SJCRH30 (cell line): ENCODE results near the gene IZUMO1. TPM values are rescaled to one million over a fixed set of nuclear protein-coding genes. Genes with fewer than 3 reads are reported as not detected.
A peak's percentile ranks its signal among the peaks of the same experiment; 100 is the strongest.
"Not testable (repeated sequence)": the region's sequence is repeated elsewhere in the genome, so short reads cannot be mapped to it uniquely, and the experiment has no call there.

ENCODE experiments used
- DNase-seq, 2 experiments: peaks; one replicate each; pipeline ENCODE4 v3.0.0-alpha.2; 2015 to 2020
- H3K27ac ChIP-seq: fragments of 250-450 bp; sonication (Bioruptor Pico); 2 replicates; pipeline ENCODE4 v1.5.1; 2020; ENCODE audit warnings: mild to moderate bottlenecking, moderate library complexity
- H3K27me3 ChIP-seq: fragments of 250-450 bp; sonication (Bioruptor Pico); 2 replicates; pipeline ENCODE4 v1.5.1; 2020; ENCODE audit warnings: mild to moderate bottlenecking, moderate library complexity
- H3K36me3 ChIP-seq: fragments of 250-450 bp; sonication (Bioruptor Pico); 2 replicates; pipeline ENCODE4 v1.5.1; 2020; ENCODE audit warnings: mild to moderate bottlenecking, moderate library complexity
- H3K4me1 ChIP-seq: fragments of 250-450 bp; sonication (Bioruptor Pico); 2 replicates; pipeline ENCODE4 v1.5.1; 2020; ENCODE audit warnings: mild to moderate bottlenecking, moderate library complexity
- H3K4me3 ChIP-seq: fragments of 250-450 bp; sonication (Bioruptor Pico); 2 replicates; pipeline ENCODE4 v1.5.1; 2020; ENCODE audit warnings: mild to moderate bottlenecking, moderate library complexity
- H3K9me3 ChIP-seq: fragments of 250-450 bp; sonication (Bioruptor Pico); replicated peaks from 2 replicates; pipeline ENCODE4 v1.5.1; 2020; ENCODE audit warnings: mild to moderate bottlenecking, moderate library complexity
- total RNA-seq: library from RNA; depleted of rRNA; stranded (reverse); fragments of >200 nt; shearing (Covaris generic); gene quantifications from 2 replicates; pipeline ENCODE4 v1.2.3, GENCODE V29; 2014

Gene IZUMO1
- total RNA-seq, 1 experiment from 2014 or later, result not detected

- Histone ChIP-seq H3K4me3 (no peak overlapping the region), H3K27me3 (no peaks in the 10 kb centered on the region), H3K4me1 (no peaks in the 10 kb centered on the region), H3K36me3 (peaks cover 40% of the 10 kb centered on the region), H3K27ac (no peak overlapping the region), H3K9me3 (no peaks in the 10 kb centered on the region)
- DNase-seq, result no peak
Observed at GRCh38 chr19:48714759-48715675, 31.7 kb downstream of the IZUMO1 start.

GRCh38 chr19:48713864-48714755, 32.6 kb downstream of the IZUMO1 start:
- no peak overlapping the region for H3K27ac ChIP-seq
- H3K36me3 ChIP-seq, result peaks cover 40% of the 10 kb centered on the region
- no peaks in the 10 kb centered on the region for H3K4me1 ChIP-seq
- peak in 1 of 2 experiments; percentile 13 for DNase-seq
- H3K9me3 ChIP-seq, result no peaks in the 10 kb centered on the region
- H3K27me3 ChIP-seq, result no peaks in the 10 kb centered on the region
- H3K4me3 ChIP-seq, result no peak overlapping the region

- DNase-seq, result no peak
- no peaks in the 10 kb centered on the region for H3K9me3 ChIP-seq
- H3K4me1 ChIP-seq, result no peaks in the 10 kb centered on the region
- no peak overlapping the region for H3K4me3 ChIP-seq
- H3K27ac ChIP-seq, result no peak overlapping the region
- H3K27me3 ChIP-seq, result no peaks in the 10 kb centered on the region
- peaks cover 40% of the 10 kb centered on the region for H3K36me3 ChIP-seq
Observed at GRCh38 chr19:48713041-48713863, 33.5 kb downstream of the IZUMO1 start.

- peaks cover 40% of the 10 kb centered on the region for H3K36me3 ChIP-seq
- peak in 1 of 2 experiments; percentile 28 for DNase-seq
Observed at GRCh38 chr19:48711106-48711662, 35.5 kb downstream of the IZUMO1 start.

GRCh38 chr19:48708471-48708870, 38.2 kb downstream of the IZUMO1 start:
- H3K9me3 ChIP-seq, result no peaks in the 10 kb centered on the region
- H3K27me3 ChIP-seq, result no peaks in the 10 kb centered on the region
- DNase-seq, result no peak
- H3K36me3 ChIP-seq, result peaks cover 15% of the 10 kb centered on the region
- no peaks in the 10 kb centered on the region for H3K4me1 ChIP-seq
- no peak overlapping the region for H3K4me3 ChIP-seq
- no peak overlapping the region for H3K27ac ChIP-seq

More at GRCh38 chr19:48711106-48711662, 35.5 kb downstream of the IZUMO1 start:
- no peaks in the 10 kb centered on the region for H3K9me3 ChIP-seq
- no peak overlapping the region for H3K4me3 ChIP-seq
- H3K27me3 ChIP-seq, result no peaks in the 10 kb centered on the region
- H3K4me1 ChIP-seq, result no peaks in the 10 kb centered on the region
- no peak overlapping the region for H3K27ac ChIP-seq

- H3K27ac ChIP-seq, result no peak overlapping the region
- no peaks in the 10 kb centered on the region for H3K9me3 ChIP-seq
- peak in 1 of 2 experiments; percentile 39 for DNase-seq
- H3K27me3 ChIP-seq, result no peaks in the 10 kb centered on the region
- H3K36me3 ChIP-seq, result no peaks in the 10 kb centered on the region
- no peaks in the 10 kb centered on the region for H3K4me1 ChIP-seq
- no peak overlapping the region for H3K4me3 ChIP-seq
Observed at GRCh38 chr19:48705431-48705830, 41.3 kb downstream of the IZUMO1 start.

GRCh38 chr19:48703316-48703715, 43.4 kb downstream of the IZUMO1 start:
- no peak for DNase-seq
- Histone ChIP-seq H3K36me3 (no peaks in the 10 kb centered on the region), H3K4me3 (no peak overlapping the region), H3K27ac (no peak overlapping the region), H3K9me3 (no peaks in the 10 kb centered on the region), H3K4me1 (peaks cover 3% of the 10 kb centered on the region; the same call in 1 of the 2 replicates), H3K27me3 (no peaks in the 10 kb centered on the region)

GRCh38 chr19:48702701-48703100, 44.0 kb downstream of the IZUMO1 start:
- no peak overlapping the region for H3K27ac ChIP-seq
- H3K36me3 ChIP-seq, result no peaks in the 10 kb centered on the region
- H3K4me1 ChIP-seq, result peaks cover 5% of the 10 kb centered on the region; the same call in 1 of the 2 replicates
- H3K27me3 ChIP-seq, result no peaks in the 10 kb centered on the region
- no peak for DNase-seq
- H3K9me3 ChIP-seq, result no peaks in the 10 kb centered on the region
- no peak overlapping the region for H3K4me3 ChIP-seq

GRCh38 chr19:48698046-48698445, 48.7 kb downstream of the IZUMO1 start:
- no peaks in the 10 kb centered on the region for H3K36me3 ChIP-seq
- no peaks in the 10 kb centered on the region for H3K9me3 ChIP-seq
- H3K27me3 ChIP-seq, result no peaks in the 10 kb centered on the region
- DNase-seq, result peak; percentile 50 to 61
- no peak overlapping the region for H3K27ac ChIP-seq
- peaks cover 12% of the 10 kb centered on the region; the same call in 1 of the 2 replicates for H3K4me1 ChIP-seq
- no peak overlapping the region for H3K4me3 ChIP-seq

- Histone ChIP-seq H3K4me1 (peaks cover 12% of the 10 kb centered on the region; the same call in 1 of the 2 replicates), H3K27me3 (no peaks in the 10 kb centered on the region), H3K4me3 (peak overlapping the region; percentile 41), H3K36me3 (no peaks in the 10 kb centered on the region), H3K9me3 (no peaks in the 10 kb centered on the region), H3K27ac (peak overlapping the region; percentile 1; the same call in 1 of the 2 replicates)
- peak; percentile 61 to 71 for DNase-seq
Observed at GRCh38 chr19:48696353-48697010, 50.2 kb downstream of the IZUMO1 start.

GRCh38 chr19:48695743-48696352, 50.9 kb downstream of the IZUMO1 start, which contains the start of gene FUT2:
TSS of gene FUT2 (plus strand) at chr19:48695971. CDS start at chr19:48702957, 6,986 bp downstream.
- DNase-seq, result no peak
- Histone ChIP-seq H3K4me3 (peak within 1 kb of the TSS; percentile 41), H3K27ac (peak within 1 kb of the TSS; percentile 1; the same call in 1 of the 2 replicates), H3K36me3 (no peaks in the 10 kb centered on the region), H3K4me1 (peaks cover 12% of the 10 kb centered on the region; the same call in 1 of the 2 replicates), H3K27me3 (no peaks in the 10 kb centered on the region), H3K9me3 (no peaks in the 10 kb centered on the region)

- not testable (repeated sequence) for H3K36me3 ChIP-seq, H3K27ac ChIP-seq, H3K27me3 ChIP-seq
Observed at GRCh38 chr19:48693629-48694028, 53.1 kb downstream of the IZUMO1 start.

More at GRCh38 chr19:48693629-48694028, 53.1 kb downstream of the IZUMO1 start:
- DNase-seq, H3K4me3 ChIP-seq, H3K9me3 ChIP-seq: not testable (repeated sequence)
- peaks cover 12% of the 10 kb centered on the region; the same call in 1 of the 2 replicates for H3K4me1 ChIP-seq
